Caco-2 (cell line): ENCODE measurements around the gene COQ4. TPM values are rescaled to one million over a fixed set of nuclear protein-coding genes. Genes with fewer than 3 reads are reported as not detected.

ENCODE experiments used
- BruUV-seq: library from RNA; stranded (reverse); fragments of 400-500 nt; replicated peaks from 2 replicates; lab custom pipeline; 2021; lab: Mats Ljungman, UMichigan
- CTCF ChIA-PET: fragments of 300-600 bp; sonication (Branson Sonifier 250); formaldehyde crosslinking; loops from one replicate; lab custom pipeline; 2022; ENCODE audit warnings: antibody characterized with exemption; lab: Charles Lee
- POLR2A ChIA-PET: fragments of 300-600 bp; sonication (Branson Sonifier 250); formaldehyde crosslinking; loops from one replicate; lab custom pipeline; 2022; ENCODE audit warnings: antibody characterized with exemption; lab: Charles Lee
- DNase-seq, 2 experiments: peaks; one replicate each; pipeline versions ENCODE4 v3.0.0 to v3.0.0-alpha.2; 2020 to 2022
- H3K27me3 ChIP-seq: replicated peaks from 2 replicates; pipeline ENCODE4 v1.6.0; 2011; ENCODE audit warnings: low read length; ENCODE audit not compliant: control insufficient read depth, insufficient read depth
- H3K36me3 ChIP-seq: 2 replicates; pipeline ENCODE4 v1.5.1; 2011; ENCODE audit warnings: low read length; ENCODE audit not compliant: control insufficient read depth, insufficient read depth
- H3K4me1 ChIP-seq: fragments of 250-450 bp; sonication (Bioruptor Pico); 2 replicates; pipeline ENCODE4 v1.5.1; 2020; ENCODE audit warnings: mild to moderate bottlenecking
- H3K4me3 ChIP-seq: 2 replicates; pipeline ENCODE4 v1.5.1; 2011; ENCODE audit warnings: low read depth, mild to moderate bottlenecking, control low read depth, low read length
- H3K9me3 ChIP-seq: fragments of 250-450 bp; sonication (Bioruptor Pico); 2 replicates; pipeline ENCODE4 v1.5.1; 2020; ENCODE audit warnings: mild to moderate bottlenecking, moderate library complexity
- H3K27ac Mint-ChIP-seq: one replicate; pipeline ENCODE4 v1.8.0; 2022; ENCODE audit warnings: mixed read lengths; ENCODE audit not compliant: unreplicated experiment
- H3K27me3 Mint-ChIP-seq: one replicate; pipeline ENCODE4 v1.8.0; 2022; ENCODE audit warnings: mixed read lengths; ENCODE audit not compliant: insufficient read depth, unreplicated experiment
- H3K36me3 Mint-ChIP-seq: one replicate; pipeline ENCODE4 v1.8.0; 2022; ENCODE audit warnings: mild to moderate bottlenecking, mixed read lengths; ENCODE audit not compliant: insufficient read depth, unreplicated experiment
- H3K4me1 Mint-ChIP-seq: one replicate; pipeline ENCODE4 v1.8.0; 2022; ENCODE audit warnings: low read depth, mixed read lengths; ENCODE audit not compliant: unreplicated experiment
- H3K4me3 Mint-ChIP-seq: one replicate; pipeline ENCODE4 v1.8.0; 2022; ENCODE audit warnings: mild to moderate bottlenecking, moderate library complexity, mixed read lengths; ENCODE audit not compliant: unreplicated experiment
- H3K9me3 Mint-ChIP-seq: one replicate; pipeline ENCODE4 v1.8.0; 2022; ENCODE audit warnings: mixed read lengths; ENCODE audit not compliant: unreplicated experiment
- intact Hi-C: fragments of 100-400 bp; cut with micrococcal nuclease; formaldehyde crosslinking; loops from one replicate; pipeline ENCODE4 v1.10.0; 2022; ENCODE audit not compliant: unreplicated experiment
- total RNA-seq: library from RNA; stranded (reverse); gene quantifications from 2 replicates; pipeline ENCODE4 v1.2.3, GENCODE V29; 2022
- TF ChIP-seq, protein P1 (sequence below), 2 experiments: fragments of 200-600 bp in 1 of 2; IDR thresholded peaks; 1 replicate in 1 of 2; 2 replicates in 1 of 2; pipeline versions ENCODE4 v1.5.1 to v1.8.0; 2011 to 2022; ENCODE audit warnings: antibody characterized with exemption in 1 of 2, control low read depth in 1 of 2, inconsistent platforms in 1 of 2, low read depth in 1 of 2, low read length in 1 of 2, mild to moderate bottlenecking in 1 of 2, moderate library complexity in 1 of 2; ENCODE audit not compliant: insufficient read depth in 1 of 2, severe bottlenecking in 1 of 2, unreplicated experiment in 1 of 2

The COQ4 gene
- total RNA-seq, 1 experiment from 2014 or later: 48.9 TPM

DNA sequence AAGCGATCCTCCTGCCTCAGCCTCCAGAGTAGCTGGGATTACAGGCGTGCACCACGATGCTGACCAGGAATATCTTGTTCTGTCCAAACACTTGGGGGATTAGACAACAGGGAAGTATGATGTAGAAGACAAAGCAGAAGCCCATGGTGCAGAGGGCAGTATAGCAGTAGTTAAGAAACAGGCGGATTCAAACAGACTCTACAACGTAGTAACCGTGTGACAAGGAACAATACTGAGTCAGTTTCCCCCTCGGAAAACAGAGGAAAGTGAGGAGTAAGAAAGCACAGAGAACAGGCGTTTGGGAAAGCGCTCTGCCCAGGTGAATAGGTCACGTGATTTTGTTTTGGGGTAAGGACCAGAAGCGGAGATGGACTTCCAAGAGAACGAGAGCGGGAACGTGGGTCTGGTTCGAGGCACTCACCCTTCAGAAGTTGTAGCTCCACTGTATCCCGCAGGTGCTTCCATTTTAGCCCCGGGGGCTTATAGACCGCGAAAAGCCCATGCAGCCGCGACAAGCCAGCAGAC, 698 bp upstream of the COQ4 start:
- Histone ChIP-seq H3K4me3 (peak overlapping the region; percentile 83), H3K9me3 (no peaks in the 10 kb centered on the region), H3K36me3 (no peaks in the 10 kb centered on the region), H3K4me1 (0 out of 2 replicates have a peak, but pooled peaks cover 4% of the 10 kb centered on the region), H3K27me3 (no peaks in the 10 kb centered on the region)
- peak overlapping the region; percentile 96 for H3K27ac Mint-ChIP-seq
- intact Hi-C loops: loop anchor here (1.0 kb wide), 1 partner anchor 19 kb away; no protein-coding TSS in a partner anchor
- CTCF ChIA-PET: no interaction called here
- peaks cover 30% of the 10 kb centered on the region for H3K36me3 Mint-ChIP-seq
- H3K9me3 Mint-ChIP-seq: no peaks in the 10 kb centered on the region
- no peaks in the 10 kb centered on the region for H3K4me1 Mint-ChIP-seq
- TF ChIP-seq, protein P1, sequence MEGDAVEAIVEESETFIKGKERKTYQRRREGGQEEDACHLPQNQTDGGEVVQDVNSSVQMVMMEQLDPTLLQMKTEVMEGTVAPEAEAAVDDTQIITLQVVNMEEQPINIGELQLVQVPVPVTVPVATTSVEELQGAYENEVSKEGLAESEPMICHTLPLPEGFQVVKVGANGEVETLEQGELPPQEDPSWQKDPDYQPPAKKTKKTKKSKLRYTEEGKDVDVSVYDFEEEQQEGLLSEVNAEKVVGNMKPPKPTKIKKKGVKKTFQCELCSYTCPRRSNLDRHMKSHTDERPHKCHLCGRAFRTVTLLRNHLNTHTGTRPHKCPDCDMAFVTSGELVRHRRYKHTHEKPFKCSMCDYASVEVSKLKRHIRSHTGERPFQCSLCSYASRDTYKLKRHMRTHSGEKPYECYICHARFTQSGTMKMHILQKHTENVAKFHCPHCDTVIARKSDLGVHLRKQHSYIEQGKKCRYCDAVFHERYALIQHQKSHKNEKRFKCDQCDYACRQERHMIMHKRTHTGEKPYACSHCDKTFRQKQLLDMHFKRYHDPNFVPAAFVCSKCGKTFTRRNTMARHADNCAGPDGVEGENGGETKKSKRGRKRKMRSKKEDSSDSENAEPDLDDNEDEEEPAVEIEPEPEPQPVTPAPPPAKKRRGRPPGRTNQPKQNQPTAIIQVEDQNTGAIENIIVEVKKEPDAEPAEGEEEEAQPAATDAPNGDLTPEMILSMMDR (IDR thresholded peaks at IDR 0.05; ENCODE audit: insufficient read depth in 1 of 2, low read depth in 1 of 2, low read length in 1 of 2, severe bottlenecking in 1 of 2, unreplicated experiment in 1 of 2): no peak
- DNase-seq: no peak
- no peaks in the 10 kb centered on the region for H3K27me3 Mint-ChIP-seq
- POLR2A ChIA-PET: no interaction called here
- H3K4me3 Mint-ChIP-seq: peak overlapping the region; percentile 91
- BruUV-seq: TSS peak; percentile 69

DNA sequence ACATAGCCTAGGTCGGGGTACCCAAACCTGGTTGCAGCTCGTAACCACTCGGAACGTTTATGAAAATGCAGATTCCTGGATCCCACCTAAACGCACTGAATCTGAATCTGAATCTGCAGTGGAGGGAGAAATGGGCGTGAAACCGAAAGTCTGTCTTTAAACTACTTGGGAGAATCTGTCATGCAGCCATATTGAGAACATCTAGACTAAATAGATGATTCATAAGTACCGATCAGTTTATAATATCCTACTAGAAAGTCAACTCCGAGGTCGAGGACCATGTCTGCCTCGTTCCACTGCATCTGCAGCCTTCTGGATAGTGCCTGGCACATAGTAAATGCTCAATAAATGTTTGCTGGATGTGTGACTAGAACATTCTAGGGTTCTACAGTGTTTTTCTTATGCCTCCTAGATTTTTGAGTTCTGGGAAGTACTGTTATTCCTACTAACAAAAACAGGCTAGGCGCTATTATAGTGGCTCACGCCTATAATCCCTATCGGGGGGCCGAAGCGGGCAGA, 632 bp downstream of the COQ4 start:
- Mint-ChIP-seq H3K4me3 (peak overlapping the region; percentile 91), H3K27ac (peak overlapping the region; percentile 96), H3K27me3 (no peaks in the 10 kb centered on the region), H3K9me3 (no peaks in the 10 kb centered on the region), H3K36me3 (peaks cover 30% of the 10 kb centered on the region), H3K4me1 (peaks cover 7% of the 10 kb centered on the region)
- H3K27me3 ChIP-seq: no peaks in the 10 kb centered on the region
- H3K4me1 ChIP-seq: peaks cover 8% of the 10 kb centered on the region
- H3K9me3 ChIP-seq: no peaks in the 10 kb centered on the region
- TF ChIP-seq, protein P1 (IDR thresholded peaks at IDR 0.05; ENCODE audit: insufficient read depth in 1 of 2, low read depth in 1 of 2, low read length in 1 of 2, severe bottlenecking in 1 of 2, unreplicated experiment in 1 of 2): no peak
- no TSS peak for BruUV-seq
- H3K4me3 ChIP-seq: peak overlapping the region; percentile 83
- no peak for DNase-seq
- no peaks in the 10 kb centered on the region for H3K36me3 ChIP-seq
- ChIA-PET POLR2A (no interaction called here), CTCF (interaction anchor here (0.5 kb wide), 1 partner anchor 28 kb away, joined by 4 read pairs; no protein-coding TSS in a partner anchor)
- intact Hi-C loops: no loop called here

DNA sequence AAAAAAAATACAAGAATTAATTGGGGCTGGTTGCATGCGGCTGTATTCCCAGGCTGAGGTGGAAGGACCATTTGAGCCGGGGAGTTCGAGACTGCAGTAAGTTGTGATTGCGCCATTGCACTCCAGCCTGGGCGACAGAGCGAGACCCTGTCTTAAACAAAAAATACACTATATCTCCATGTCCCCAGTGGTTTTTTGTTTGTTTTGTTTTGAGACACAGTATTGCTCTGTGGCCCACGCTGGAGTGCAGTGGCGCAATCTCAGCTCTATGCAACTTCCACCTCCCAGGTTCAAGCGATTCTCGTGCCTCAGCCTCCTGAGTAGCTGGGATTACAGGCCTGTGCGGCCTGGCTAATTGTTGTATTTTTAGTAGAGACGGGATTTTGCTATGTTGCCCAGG, 1.2 kb downstream of the COQ4 start:
- Mint-ChIP-seq H3K36me3 (peaks cover 34% of the 10 kb centered on the region), H3K9me3 (no peaks in the 10 kb centered on the region), H3K27ac (peak overlapping the region; percentile 96), H3K4me1 (peaks cover 7% of the 10 kb centered on the region), H3K4me3 (peak overlapping the region; percentile 91), H3K27me3 (no peaks in the 10 kb centered on the region)
- Histone ChIP-seq H3K36me3 (0 out of 2 replicates have a peak, but pooled peaks cover 1% of the 10 kb centered on the region), H3K9me3 (no peaks in the 10 kb centered on the region), H3K4me1 (peaks cover 13% of the 10 kb centered on the region), H3K4me3 (peak overlapping the region; percentile 83), H3K27me3 (no peaks in the 10 kb centered on the region)
- ChIA-PET POLR2A (no interaction called here), CTCF (interaction anchor here (0.5 kb wide), 1 partner anchor 28 kb away, joined by 4 read pairs; no protein-coding TSS in a partner anchor)
- no TSS peak for BruUV-seq
- intact Hi-C loops: no loop called here
- TF ChIP-seq, protein P1 (IDR thresholded peaks at IDR 0.05; ENCODE audit: insufficient read depth in 1 of 2, low read depth in 1 of 2, low read length in 1 of 2, severe bottlenecking in 1 of 2, unreplicated experiment in 1 of 2): no peak
- no peak for DNase-seq
